ENCODE data around the gene BABAM2. TPM values are rescaled to one million over a fixed set of nuclear protein-coding genes. Genes with fewer than 3 reads are reported as not detected.

Gene BABAM2
- polyA plus RNA-seq, 3 donors = 33.2 to 52.8 (median 49.3) TPM

- Mint-ChIP-seq H3K27ac (no peak overlapping the region), H3K36me3 (peaks cover 7 to 12% of the 10 kb centered on the region in 2 donors), H3K9me3 (peaks cover 0 to 2% (median 1%) of the 10 kb centered on the region in 7 donors), H3K4me1 (no peaks in the 10 kb centered on the region), H3K4me3 (no peak overlapping the region), H3K27me3 (ENCODE audit: low read depth in 3 of 3) (no peaks in the 10 kb centered on the region)
- no peak for DNase-seq
- intact Hi-C loops (cut with micrococcal nuclease) = no loop called here
- Histone ChIP-seq H3K4me1 (ENCODE audit: control insufficient read depth in 1 of 2, insufficient read depth in 2 of 2, low read length in 2 of 2) (no peaks in the 10 kb centered on the region), H3K79me2 (ENCODE audit: insufficient read depth, low read length) (no peaks in the 10 kb centered on the region), H3K27me3 (ENCODE audit: control insufficient read depth in 2 of 2, insufficient read depth in 2 of 2, low read length in 2 of 2) (no peaks in the 10 kb centered on the region), H3K9me3 (replicated peaks in 1 of 2; ENCODE audit: control insufficient read depth in 1 of 2, insufficient read depth in 1 of 2, low read length in 2 of 2) (no peaks in the 10 kb centered on the region), H2AFZ (ENCODE audit: insufficient read depth, low read depth, low read length, poor library complexity, severe bottlenecking) (no peak overlapping the region), H3K27ac (ENCODE audit: low read depth in 1 of 2, low read length in 2 of 2) (no peak overlapping the region), H3K9ac (ENCODE audit: insufficient read depth, low read length, poor library complexity, severe bottlenecking) (no peak overlapping the region), H3K4me2 (replicated peaks; ENCODE audit: extremely low read depth, low read length, poor library complexity, severe bottlenecking) (no peak overlapping the region), H4K20me1 (ENCODE audit: insufficient read depth, low read length) (no peaks in the 10 kb centered on the region), H3K36me3 (replicated peaks in 1 of 2; ENCODE audit: control insufficient read depth in 1 of 2, insufficient read depth in 2 of 2, low read length in 2 of 2) (no peaks in the 10 kb centered on the region), H3K4me3 (replicated peaks in 1 of 3; ENCODE audit: low read depth in 2 of 3, low read length in 3 of 3) (no peak overlapping the region)
- TF ChIP-seq CTCF (IDR thresholded peaks at IDR 0.05) = no peak
- WGBS (ENCODE audit: insufficient coverage) = 100% methylated on average over 2 of the region's 3 CpGs
These were observed 279.0 kb downstream of the BABAM2 start for GRCh38 chr2:28169492-28169891.

GRCh38 chr2:28172114-28172898 is 281.8 kb downstream of the BABAM2 start:
- H2AFZ ChIP-seq (ENCODE audit: insufficient read depth, low read depth, low read length, poor library complexity, severe bottlenecking) = no peak overlapping the region
- H3K79me2 ChIP-seq (ENCODE audit: insufficient read depth, low read length) = no peaks in the 10 kb centered on the region
- peaks cover 17 to 26% (median 21%) of the 10 kb centered on the region in 7 donors for H3K9me3 Mint-ChIP-seq
- no peaks in the 10 kb centered on the region for H4K20me1 ChIP-seq (ENCODE audit: insufficient read depth, low read length)
- no peaks in the 10 kb centered on the region for H3K27me3 Mint-ChIP-seq (ENCODE audit: low read depth in 3 of 3)
- H3K4me2 ChIP-seq (replicated peaks; ENCODE audit: extremely low read depth, low read length, poor library complexity, severe bottlenecking) = no peak overlapping the region
- no peak overlapping the region for H3K4me3 Mint-ChIP-seq
- H3K36me3 ChIP-seq (replicated peaks in 1 of 2; ENCODE audit: control insufficient read depth in 1 of 2, insufficient read depth in 2 of 2, low read length in 2 of 2) = peaks cover 0 to 8% of the 10 kb centered on the region in 2 donors
- no peak overlapping the region for H3K27ac ChIP-seq (ENCODE audit: low read depth in 1 of 2, low read length in 2 of 2)
- intact Hi-C loops (cut with micrococcal nuclease) = loop anchor here in 1 of 2 donors (10.0 kb wide), 1 partner anchor 68 kb away; no protein-coding TSS in a partner anchor
- no peaks in the 10 kb centered on the region for H3K27me3 ChIP-seq (ENCODE audit: control insufficient read depth in 2 of 2, insufficient read depth in 2 of 2, low read length in 2 of 2)
- no peak overlapping the region for H3K27ac Mint-ChIP-seq
- WGBS (ENCODE audit: insufficient coverage) = 100% methylated on average over 2 of the region's 9 CpGs
- no peaks in the 10 kb centered on the region for H3K4me1 Mint-ChIP-seq
- H3K4me1 ChIP-seq (ENCODE audit: control insufficient read depth in 1 of 2, insufficient read depth in 2 of 2, low read length in 2 of 2) = no peaks in the 10 kb centered on the region
- DNase-seq = no peak
- TF ChIP-seq CTCF (IDR thresholded peaks at IDR 0.05) = no peak
- H3K9me3 ChIP-seq (replicated peaks in 1 of 2; ENCODE audit: control insufficient read depth in 1 of 2, insufficient read depth in 1 of 2, low read length in 2 of 2) = peaks cover 12 to 14% of the 10 kb centered on the region in 2 donors
- H3K9ac ChIP-seq (ENCODE audit: insufficient read depth, low read length, poor library complexity, severe bottlenecking) = no peak overlapping the region
- peaks cover 12 to 24% of the 10 kb centered on the region in 2 donors for H3K36me3 Mint-ChIP-seq
- H3K4me3 ChIP-seq (replicated peaks in 1 of 3; ENCODE audit: low read depth in 2 of 3, low read length in 3 of 3) = no peak overlapping the region
